Ureter (tissue), 1 donor: Measurements from ENCODE around the gene NUTM1. TPM values are rescaled to one million over a fixed set of nuclear protein-coding genes. Genes with fewer than 3 reads are reported as not detected.

Experiments
- DNase-seq: peaks from one replicate; pipeline ENCODE4 v3.0.0-alpha.2; 2020; ENCODE audit warnings: low spot score
- total RNA-seq: library from RNA; stranded (reverse); gene quantifications from one replicate; pipeline ENCODE4 v1.2.4, GENCODE V29; 2023
- donor health status: DM: yes; HTN: yes; CAD: no.

Gene NUTM1, protein sequence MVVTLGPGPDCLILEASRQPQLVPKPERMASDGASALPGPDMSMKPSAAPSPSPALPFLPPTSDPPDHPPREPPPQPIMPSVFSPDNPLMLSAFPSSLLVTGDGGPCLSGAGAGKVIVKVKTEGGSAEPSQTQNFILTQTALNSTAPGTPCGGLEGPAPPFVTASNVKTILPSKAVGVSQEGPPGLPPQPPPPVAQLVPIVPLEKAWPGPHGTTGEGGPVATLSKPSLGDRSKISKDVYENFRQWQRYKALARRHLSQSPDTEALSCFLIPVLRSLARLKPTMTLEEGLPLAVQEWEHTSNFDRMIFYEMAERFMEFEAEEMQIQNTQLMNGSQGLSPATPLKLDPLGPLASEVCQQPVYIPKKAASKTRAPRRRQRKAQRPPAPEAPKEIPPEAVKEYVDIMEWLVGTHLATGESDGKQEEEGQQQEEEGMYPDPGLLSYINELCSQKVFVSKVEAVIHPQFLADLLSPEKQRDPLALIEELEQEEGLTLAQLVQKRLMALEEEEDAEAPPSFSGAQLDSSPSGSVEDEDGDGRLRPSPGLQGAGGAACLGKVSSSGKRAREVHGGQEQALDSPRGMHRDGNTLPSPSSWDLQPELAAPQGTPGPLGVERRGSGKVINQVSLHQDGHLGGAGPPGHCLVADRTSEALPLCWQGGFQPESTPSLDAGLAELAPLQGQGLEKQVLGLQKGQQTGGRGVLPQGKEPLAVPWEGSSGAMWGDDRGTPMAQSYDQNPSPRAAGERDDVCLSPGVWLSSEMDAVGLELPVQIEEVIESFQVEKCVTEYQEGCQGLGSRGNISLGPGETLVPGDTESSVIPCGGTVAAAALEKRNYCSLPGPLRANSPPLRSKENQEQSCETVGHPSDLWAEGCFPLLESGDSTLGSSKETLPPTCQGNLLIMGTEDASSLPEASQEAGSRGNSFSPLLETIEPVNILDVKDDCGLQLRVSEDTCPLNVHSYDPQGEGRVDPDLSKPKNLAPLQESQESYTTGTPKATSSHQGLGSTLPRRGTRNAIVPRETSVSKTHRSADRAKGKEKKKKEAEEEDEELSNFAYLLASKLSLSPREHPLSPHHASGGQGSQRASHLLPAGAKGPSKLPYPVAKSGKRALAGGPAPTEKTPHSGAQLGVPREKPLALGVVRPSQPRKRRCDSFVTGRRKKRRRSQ
- not detected for total RNA-seq

- DNase-seq, result peak; percentile 93
Observed at GRCh38 chr15:34342737-34343575, at the start of gene NUTM1, which contains the start of gene NOP10. Gene NUTM1 (plus strand): TSS chr15:34343315. CDS start chr15:34343697, 382 bp downstream. Gene NOP10 (minus strand): TSS chr15:34343136. CDS start chr15:34343073, 63 bp downstream.

GRCh38 chr15:34297059-34297458, 46.1 kb upstream of the NUTM1 start:
- DNase-seq, result no peak

- DNase-seq, result no peak
Observed at GRCh38 chr15:34301058-34301457, 42.1 kb upstream of the NUTM1 start.

DNA sequence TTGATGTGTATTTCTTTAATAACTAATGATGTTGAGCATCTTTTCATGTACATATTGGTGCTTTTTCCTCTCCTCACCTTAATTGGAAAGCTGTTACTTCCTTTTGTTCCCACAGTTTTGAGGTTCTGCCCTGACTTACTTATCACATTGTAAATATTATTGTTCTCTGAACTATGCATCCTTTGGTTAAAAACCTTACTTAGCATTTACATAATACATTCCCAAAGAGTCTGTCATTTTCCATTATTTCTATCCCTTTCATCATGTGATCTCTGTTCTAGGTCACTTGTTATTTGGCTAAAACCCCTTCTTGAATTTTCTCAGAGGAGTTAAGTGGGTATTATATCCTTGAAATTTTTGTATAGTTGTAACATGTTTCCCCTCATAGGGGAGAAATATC, 38.5 kb upstream of the NUTM1 start:
- DNase-seq, result no peak

DNA sequence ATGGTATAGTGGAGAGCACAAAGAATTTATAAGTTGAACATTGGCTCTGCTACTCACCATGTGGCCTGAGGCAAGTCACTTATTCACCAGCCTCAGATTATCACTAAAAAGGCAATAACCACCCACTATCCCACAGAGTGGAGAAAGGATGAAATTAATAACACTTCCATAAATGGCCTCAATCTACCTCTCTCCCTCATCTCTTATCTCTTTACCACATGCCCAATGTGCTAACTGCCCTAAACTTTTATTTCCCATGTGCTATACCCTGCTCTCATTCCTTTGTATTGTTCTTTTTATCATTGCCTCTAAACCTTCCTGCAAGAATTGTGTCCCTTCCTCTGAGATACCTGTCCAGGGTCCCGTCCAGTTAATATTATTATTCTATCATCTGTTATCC, 31.6 kb upstream of the NUTM1 start:
- DNase-seq, result no peak

DNA sequence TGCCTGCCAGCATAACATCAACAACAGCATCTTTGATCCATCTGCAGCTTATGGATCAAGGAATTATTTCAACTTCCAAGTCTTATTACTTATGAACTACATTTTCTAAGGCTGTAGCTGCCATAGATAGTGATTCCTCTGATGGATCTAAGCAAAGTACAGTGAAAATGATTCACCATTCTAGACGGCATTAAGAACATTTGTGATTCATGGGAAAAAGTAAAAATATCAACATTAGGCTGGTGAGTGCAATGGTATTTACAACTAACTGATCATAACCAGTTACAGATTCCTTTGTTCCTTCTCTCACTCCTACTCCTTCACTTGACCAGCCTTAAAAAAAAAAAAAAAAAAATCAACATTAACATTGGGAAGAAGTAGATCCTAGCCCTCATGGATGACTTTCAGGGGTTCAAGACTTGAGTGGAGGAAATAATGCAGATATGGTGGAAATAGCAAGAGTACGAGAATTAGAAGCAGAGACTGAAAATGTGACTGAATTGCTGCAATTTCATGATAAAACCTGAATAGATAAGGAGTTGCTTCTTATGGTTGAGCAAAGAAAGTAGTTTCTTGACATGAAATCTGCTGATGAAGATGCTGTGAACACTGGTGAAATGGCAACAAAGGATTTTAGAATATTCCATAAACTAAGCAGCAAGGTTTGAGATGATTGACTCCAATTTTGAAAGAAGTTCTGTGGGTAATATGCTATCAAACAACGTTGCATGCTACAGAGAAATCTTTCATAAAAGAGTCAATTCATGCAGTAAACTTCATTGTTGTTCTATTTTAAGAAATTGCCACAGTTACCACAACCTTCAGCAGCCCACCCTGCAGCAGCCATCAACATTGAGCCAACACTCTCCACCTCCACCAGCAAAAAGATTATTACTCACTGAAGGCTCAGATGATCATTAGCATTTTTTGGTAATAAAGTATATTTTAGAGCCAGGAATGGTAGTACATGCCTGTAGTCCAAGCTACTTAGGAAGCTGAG, 28.3 kb upstream of the NUTM1 start:
- DNase-seq, result no peak

DNA sequence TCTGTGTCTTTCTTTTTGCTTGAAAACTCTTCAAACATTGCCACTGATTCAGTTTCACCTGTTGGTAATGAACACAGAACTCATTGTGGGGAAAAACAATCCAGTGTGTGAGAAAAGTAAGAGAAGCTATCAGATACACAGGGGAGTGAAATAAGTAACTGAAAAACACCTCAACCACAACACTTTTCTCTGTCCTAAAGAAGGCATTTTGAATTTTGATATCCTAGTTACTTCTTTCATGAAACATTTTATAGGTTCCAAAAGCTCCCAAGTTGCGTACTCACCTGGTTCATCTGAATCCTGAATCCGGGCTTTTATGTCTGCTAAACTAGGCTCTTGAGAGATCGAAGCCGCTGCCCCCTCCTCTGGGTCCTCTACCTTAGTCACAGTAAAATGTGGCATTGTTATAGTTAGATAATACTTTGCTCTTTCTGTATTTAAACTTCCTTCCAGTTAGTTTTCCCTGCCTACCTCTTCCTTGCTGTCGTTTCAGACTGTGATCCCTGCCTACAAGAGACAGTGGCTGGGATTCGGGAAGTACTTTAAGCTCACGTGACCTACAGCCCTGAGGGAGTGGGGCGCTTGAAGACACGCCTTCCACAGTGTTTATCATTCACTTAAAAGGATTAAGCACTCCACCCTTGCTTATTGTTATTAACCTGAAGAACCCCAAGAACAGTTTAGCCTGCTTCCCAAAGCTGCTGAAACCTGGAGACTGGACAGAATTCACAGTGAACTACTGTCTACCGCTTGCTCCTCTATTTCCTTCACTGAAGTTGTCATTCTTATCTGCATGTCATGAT, 24.6 kb upstream of the NUTM1 start:
- DNase-seq, result peak; percentile 61

- no peak for DNase-seq
Observed at GRCh38 chr15:34323217-34323616, 19.9 kb upstream of the NUTM1 start.

DNA sequence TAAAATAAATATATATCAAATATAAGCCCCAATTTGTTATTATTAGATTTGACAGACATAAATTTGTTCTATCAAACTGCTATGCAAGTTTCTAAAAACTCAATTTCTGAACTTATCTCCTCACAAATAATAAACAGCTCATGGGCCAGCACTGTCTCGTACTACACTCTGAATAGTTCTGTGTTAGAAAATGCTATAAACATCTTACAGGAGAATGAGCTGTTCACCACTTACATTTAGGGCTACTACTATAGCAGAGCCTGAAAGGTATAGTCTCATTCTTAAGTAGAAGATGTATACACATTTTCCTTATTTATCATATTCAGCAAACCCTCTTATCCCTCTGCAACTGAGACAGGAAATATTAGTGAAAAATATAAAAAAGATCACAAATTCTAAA, 18.2 kb upstream of the NUTM1 start:
- no peak for DNase-seq

DNA sequence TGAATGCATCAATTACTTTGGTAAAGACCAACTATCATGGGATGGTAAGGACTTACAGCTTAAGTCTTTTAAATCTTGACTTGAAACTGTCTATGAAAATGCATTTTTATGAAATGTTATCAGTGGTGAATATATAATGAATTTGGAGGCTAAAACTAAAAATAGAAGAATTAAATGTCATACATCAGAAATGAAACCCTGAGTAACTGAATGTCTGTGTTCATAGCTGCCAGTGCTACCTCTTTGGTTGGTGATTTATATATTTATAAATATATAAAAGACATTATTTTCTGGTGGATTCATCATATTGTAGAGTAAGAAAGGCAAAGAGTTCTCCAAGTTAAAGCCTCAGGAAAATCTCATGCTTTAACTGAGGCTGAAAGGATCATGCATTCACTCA, 17.7 kb upstream of the NUTM1 start:
- no peak for DNase-seq

- DNase-seq, result no peak
Observed at GRCh38 chr15:34327906-34328305, 15.2 kb upstream of the NUTM1 start.

- DNase-seq, result no peak
Observed at GRCh38 chr15:34329006-34329405, 14.1 kb upstream of the NUTM1 start.

- no peak for DNase-seq
Observed at GRCh38 chr15:34330279-34330678, 12.8 kb upstream of the NUTM1 start.

GRCh38 chr15:34331809-34332208, 11.3 kb upstream of the NUTM1 start:
- no peak for DNase-seq

DNA sequence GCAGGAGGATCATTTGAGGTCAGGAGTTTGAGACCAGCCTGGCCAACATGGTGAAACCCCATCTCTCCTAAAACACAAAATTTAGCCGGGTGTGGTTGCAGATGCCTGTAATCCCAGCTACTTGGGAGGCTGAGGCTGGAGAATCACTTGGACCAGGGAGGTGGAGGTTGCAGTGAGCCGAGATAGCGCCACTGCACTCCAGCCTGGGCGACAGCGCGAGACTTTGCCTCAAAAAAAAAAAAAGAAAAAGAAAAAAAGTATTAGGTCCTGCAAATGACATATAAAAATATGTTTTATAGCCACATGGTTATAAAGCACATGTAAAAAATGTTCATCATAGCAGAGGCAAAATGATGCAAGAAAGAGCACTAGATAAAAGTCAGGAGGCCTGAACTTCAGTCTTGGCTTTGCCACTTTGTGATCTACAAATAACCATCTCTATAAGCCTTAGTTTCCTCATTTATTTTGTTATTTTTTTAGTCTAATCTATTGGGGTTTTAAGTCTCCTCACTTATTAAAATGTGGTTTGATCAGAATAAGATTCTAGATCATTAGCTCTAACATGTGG, 10.5 kb upstream of the NUTM1 start:
- no peak for DNase-seq

GRCh38 chr15:34334672-34335071, 8.4 kb upstream of the NUTM1 start:
- no peak for DNase-seq

DNA sequence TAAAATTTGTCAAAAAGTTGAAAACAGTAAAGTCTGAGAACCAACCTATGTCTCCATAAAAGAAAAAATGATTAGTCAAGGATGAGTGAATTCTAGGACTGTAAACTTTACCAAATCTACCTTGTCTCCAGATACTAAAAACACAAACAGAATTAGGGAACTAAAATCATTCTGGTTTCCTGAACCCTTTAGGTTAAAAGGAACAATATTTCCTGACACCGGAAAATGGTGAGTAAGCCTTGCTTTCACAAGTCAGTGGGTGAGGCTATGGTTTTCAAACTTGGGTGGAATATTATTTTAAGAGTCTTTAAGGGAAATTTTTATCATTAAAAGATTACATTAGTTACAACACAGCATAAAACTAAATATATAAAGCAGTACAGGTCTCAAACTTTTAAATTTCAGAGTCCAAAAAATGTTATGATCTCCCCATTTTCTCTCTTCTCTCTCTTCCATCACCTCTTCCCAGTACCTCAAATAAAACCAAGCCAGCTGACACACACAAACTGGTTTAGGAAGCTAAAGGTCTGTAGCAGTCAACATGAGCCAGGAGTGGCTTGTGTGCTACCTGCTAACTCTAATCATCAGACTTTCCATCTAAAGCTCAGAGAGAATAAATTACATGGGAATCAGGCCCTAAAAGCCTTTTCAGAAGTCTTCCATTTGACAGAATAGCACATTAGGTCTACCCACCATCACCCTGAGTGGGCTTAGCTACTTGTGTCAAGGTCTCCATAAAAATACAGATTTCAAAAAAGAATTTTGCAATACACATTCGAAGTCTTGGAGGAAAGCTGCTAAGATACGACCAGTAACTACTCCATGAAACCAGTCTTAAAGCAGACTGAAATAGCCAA, 7.7 kb upstream of the NUTM1 start:
- no peak for DNase-seq
